NCI-H69 (cell line): ENCODE data around the gene FNDC3A.

Experiments used
- DNase-seq: peaks from one replicate; lab custom pipeline; 2025; lab: John Stamatoyannopoulos, UW

Gene FNDC3A

GRCh38 chr13:48975856-48976575 lies at the start of gene FNDC3A:
FNDC3A (plus strand) TSS chr13:48975912; CDS start chr13:49006191, 30,279 bp downstream.
- peak; percentile 82 for DNase-seq

- no peak for DNase-seq
Observed at GRCh38 chr13:48928757-48929430, 46.8 kb upstream of the FNDC3A start.

GRCh38 chr13:48930918-48931317 lies 44.8 kb upstream of the FNDC3A start:
- DNase-seq: no peak

GRCh38 chr13:48938308-48938943 lies 37.3 kb upstream of the FNDC3A start:
- no peak for DNase-seq

DNA sequence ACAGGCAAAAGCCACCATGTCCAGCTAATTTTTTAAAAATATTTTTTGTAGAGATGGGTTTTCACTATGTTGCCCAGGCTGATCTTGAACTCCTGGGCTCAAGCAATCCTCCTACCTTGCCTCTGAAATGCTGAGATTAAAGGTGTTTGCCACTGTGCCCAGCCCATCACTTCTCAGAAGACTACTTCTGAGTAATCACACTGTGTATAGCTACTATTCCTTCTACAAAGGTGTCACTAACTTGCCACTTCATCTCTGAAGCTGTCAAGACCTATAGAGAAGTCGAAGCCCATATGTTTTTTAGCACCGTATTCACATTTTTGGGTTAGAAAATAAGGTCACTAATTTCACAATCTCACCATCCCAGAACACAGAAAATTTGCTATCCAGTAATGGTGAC lies 36.0 kb upstream of the FNDC3A start:
- DNase-seq: no peak

GRCh38 chr13:48942131-48942530 lies 33.6 kb upstream of the FNDC3A start:
- DNase-seq: no peak

DNA sequence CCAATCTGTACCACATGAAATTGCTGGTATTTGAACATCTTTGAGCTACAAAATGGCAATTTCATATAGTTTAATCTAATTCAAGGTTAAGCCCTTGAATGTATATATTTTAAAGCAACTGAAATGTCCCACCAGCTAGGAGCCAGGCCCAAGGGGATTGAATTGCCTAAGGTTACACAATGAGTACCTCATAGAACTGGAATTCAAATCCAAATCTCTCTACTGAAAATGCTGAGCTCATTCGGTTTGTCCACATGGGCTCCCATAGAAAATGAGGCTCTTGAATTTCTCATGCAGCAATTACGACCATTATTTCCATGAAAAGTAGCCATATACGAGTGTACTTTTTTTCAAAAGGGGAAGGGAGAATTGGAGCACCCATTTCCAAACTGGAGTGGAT lies 31.5 kb upstream of the FNDC3A start:
- no peak for DNase-seq

DNA sequence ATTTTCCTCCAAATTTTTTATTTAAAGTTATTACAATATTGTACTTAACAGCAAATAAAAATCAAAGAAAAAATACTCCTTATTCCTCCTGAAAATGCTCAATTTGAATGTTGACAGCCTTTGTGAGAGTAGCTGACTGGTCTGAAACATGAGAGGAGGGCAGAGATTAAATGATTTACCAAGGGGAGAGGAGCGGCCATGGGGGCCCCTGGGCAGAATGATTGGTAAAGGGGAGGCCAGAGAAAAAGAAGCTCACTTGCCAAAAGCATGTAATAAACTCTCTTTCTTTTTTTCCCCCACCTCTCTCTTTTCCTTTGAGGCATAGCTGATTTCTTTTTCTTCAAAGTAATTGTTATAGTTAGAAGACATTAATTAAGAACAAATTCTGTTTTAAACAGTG lies 30.1 kb upstream of the FNDC3A start:
- no peak for DNase-seq

DNA sequence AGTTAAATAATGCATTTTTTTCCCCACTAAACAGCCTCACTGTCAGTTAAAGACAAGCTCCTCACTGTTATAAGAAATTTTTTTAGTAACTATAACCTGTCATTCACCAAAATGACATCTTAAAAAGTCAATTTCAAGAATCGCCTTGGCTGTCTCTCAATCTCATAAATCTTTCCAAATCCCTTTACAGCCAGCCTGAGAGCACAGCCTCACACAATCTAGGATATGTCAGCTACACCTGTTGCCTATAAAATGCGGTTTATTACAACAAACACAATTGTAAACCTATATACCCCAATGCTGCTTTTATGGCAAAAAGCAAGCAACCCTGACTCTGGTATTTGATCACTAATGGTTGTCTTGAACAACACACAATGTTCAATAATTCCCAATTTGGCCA lies 29.5 kb upstream of the FNDC3A start:
- DNase-seq: no peak

DNA sequence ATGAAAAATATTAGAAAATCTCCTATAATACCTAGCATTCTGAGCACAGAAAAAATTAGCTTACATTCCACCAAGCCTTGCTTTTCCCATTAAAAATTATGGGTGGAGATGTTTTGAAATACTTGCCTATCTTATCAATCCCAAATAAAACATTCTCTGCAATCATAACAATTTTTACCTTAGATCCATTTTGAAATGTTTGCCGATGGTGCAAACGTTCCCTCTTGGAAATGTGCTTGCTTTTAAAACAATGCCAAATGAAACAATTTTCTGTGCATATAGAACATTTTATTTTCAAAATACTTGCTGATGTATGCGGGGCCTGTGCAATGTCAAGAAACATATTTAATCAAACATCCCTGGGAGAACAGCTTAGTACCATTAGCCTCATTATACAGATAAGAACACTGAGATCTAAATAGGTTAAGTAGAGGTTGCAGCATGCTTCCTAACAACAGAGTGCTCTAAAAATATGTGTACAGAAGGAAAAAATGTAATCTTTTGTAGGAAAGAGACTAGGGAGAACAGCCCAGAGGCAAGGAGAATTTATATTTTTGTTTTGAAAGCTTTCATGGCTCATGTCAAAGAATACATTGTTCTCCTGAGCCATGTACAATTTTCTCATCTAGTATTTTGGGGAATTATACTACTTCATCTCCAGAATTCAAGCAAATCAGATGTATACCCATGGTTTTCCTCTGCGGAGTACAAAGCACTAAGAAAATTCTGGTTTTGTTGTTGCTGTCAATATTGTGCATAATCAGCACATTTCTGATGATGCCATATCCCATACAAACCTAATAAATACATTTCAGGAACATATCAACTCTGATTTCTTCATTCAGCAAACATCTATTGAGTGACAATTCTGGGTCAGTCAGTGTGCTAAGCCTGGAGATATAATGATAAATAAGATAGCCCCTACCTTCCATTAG lies 25.9 kb upstream of the FNDC3A start:
- no peak for DNase-seq

DNA sequence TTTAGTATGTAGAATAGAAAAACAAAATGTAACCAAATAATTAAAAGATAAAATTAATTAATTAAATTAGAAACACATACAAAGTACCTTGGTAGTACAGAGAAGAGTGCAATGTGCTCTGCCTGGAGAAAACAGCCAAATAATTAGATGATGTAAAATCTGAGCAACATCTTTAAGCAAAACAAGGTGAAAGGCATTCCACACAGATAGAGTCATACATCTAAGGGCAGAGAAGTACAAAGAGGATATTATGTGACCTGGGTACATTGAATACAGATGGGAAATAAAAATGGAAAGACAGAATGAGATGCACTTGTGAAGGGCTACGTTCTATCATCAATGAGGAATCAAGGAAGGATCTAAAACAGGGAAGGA lies 25.2 kb upstream of the FNDC3A start:
- no peak for DNase-seq

DNA sequence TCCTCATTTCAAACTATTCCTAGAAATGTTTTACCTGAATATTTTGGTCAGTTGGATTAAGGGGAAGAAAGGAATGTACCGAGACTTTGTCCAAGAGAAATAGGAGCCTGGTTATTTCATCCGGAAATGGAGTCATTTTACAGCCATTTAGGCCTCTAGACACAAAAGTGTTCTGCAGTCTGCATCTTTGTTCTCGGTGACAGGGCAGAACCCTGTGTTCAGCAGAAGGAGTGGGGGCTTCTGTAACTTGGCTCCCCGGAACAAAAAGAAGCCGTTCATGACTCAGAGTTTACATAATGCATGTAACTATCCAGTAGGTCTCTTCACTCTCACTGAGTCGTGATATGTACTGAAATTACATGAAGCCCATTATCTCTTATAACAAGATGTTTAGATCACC lies 21.6 kb upstream of the FNDC3A start:
- peak; percentile 53 for DNase-seq

GRCh38 chr13:48955536-48955935 lies 20.2 kb upstream of the FNDC3A start:
- DNase-seq: no peak

DNA sequence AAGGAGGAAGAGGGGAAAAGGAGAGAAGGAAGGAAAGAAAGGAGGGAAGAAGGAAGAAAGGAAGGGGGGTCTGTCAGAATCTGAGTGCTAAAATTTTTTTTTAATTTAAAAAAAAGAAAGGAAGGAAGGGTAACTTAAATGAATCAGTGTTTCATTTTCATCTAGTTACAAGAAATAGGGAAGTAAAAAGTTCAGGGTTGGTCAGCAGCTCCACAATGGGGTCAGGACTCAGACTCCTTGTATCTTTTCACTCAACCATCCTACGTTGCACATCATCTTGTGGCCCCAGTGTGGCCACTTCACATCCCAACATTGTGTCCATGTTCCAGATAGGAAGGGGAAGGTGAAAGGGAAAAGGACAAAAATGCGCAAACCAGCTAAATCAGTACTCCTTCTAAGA lies 14.3 kb upstream of the FNDC3A start:
- no peak for DNase-seq

GRCh38 chr13:48962281-48962680 lies 13.4 kb upstream of the FNDC3A start:
- no peak for DNase-seq

- no peak for DNase-seq
Observed at GRCh38 chr13:48965736-48966135, 10.0 kb upstream of the FNDC3A start.

DNA sequence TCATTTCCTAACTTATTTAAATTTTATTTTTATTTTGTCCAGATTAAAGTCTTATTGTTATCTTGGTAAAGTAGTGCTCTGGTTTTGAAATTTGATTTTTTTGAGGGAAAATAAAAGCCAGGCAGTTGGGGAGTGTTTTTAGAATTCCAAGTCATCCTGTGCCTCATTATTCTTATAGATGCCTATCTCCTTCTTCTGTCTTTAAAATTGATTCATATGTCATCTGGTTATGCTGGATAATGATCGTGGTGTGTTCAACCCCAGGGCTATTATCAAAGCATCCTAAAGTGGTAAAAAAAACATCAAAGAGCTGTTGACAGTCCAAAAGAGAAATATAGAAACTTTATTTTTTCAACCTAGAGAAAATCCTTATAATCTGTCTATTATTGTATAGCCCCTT lies 6.0 kb upstream of the FNDC3A start:
- no peak for DNase-seq

DNA sequence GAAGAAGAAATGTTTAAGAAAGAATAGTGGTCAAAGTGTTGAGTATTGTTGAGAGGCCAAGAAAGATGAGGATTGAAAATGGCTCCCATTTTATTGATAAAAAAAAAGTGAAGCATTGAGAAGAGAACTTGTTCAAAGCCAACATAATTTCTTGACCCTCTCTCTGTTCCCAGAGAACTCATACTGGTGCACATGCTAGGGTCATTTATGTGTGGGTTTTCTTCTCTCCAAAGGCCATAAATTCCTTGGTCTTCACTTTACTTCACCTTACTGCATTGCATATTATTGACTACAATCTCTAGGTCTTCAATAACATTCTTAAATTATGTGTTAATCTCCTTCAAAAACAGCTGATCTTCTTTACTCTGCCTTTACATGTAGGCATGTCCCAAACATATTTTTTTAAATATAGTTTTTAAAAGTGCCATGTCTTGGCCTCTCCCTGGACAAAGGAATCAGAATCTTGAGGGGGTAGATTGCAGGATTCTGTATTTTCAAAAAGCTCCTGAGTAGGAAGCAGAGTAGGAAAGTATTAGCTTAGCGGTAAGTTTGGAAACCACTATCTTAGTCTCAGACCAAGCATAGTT lies 1.8 kb upstream of the FNDC3A start:
- DNase-seq: no peak

GRCh38 chr13:48975101-48975855 lies 434 bp upstream of the FNDC3A start:
- peak; percentile 84 for DNase-seq

DNA sequence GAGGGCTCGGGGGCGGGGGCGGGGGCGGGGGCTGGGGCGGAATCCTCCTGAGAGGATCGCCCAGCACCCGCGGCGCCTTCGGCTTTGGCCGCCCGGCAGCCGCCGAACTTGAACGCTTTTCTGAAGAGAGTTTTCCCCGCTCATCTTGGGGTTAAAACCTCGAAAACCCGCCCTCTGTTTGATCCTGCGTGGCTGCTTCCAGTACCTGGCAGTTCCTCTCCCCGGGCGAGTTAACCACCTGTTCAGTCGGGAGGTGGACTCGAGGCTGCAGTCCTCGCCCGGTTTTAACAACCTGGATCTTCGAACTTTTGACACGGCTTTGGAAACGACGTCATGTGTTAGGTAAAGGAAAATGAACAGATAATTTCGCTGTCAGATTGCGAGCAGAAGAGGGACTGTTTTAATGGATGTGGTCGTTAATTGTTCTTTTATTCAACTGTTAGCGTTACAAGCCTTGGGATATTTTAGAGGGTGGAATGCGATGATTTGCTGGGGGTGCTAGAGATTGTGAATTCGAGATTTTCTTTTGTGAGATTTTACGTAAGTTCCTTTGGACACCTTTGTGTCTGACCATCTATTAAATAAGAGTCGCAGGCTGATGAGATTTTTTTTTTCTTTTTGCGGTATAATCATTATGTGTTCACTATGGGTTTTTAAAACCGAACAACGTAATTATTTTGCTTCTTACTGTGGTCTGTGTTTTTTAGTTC lies 1.0 kb downstream of the FNDC3A start:
- DNase-seq: peak; percentile 92

GRCh38 chr13:48977286-48977625 lies 1.5 kb downstream of the FNDC3A start:
- peak; percentile 19 for DNase-seq
